MM.1S (cell line): ENCODE data around the gene KLC4.

Source experiments
- DNase-seq: peaks from one replicate; pipeline ENCODE4 v3.0.0-alpha.2; 2015
- H2AFZ ChIP-seq: fragments of 300-600 bp; sonication (generic); 2 replicates; pipeline ENCODE4 v1.6.0; 2016; ENCODE audit warnings: antibody characterized with exemption, low read length
- H3F3A ChIP-seq: fragments of 300-600 bp; sonication (generic); 2 replicates; pipeline ENCODE4 v1.6.1; 2016; ENCODE audit warnings: mild to moderate bottlenecking, antibody characterized with exemption, low read length, moderate library complexity, mixed read lengths; ENCODE audit not compliant: insufficient read depth
- H3K27ac ChIP-seq: fragments of 300-600 bp; sonication (generic); 2 replicates; pipeline ENCODE4 v1.5.1; 2016; ENCODE audit warnings: mild to moderate bottlenecking, low read length
- H3K27me3 ChIP-seq: fragments of 300-600 bp; sonication (generic); replicated peaks from 2 replicates; pipeline ENCODE4 v1.6.0; 2016; ENCODE audit warnings: low read length; ENCODE audit not compliant: insufficient read depth
- H3K36me3 ChIP-seq: fragments of 300-600 bp; sonication (generic); replicated peaks from 2 replicates; pipeline ENCODE4 v1.6.1; 2016; ENCODE audit warnings: mild to moderate bottlenecking, low read length, mixed read lengths; ENCODE audit not compliant: insufficient read depth
- H3K4me1 ChIP-seq: fragments of 300-600 bp; sonication (generic); 2 replicates; pipeline ENCODE4 v1.6.1; 2016; ENCODE audit warnings: low read length, mixed read lengths
- H3K4me2 ChIP-seq: fragments of 300-600 bp; sonication (generic); 2 replicates; pipeline ENCODE4 v1.6.0; 2016; ENCODE audit warnings: low read depth, low read length
- H3K4me3 ChIP-seq: fragments of 300-600 bp; sonication (generic); 2 replicates; pipeline ENCODE4 v1.5.1; 2016; ENCODE audit warnings: low read length, mixed read lengths
- H3K79me2 ChIP-seq: fragments of 300-600 bp; sonication (generic); 2 replicates; pipeline ENCODE4 v1.6.1; 2016; ENCODE audit warnings: mixed run types, low read length, mixed read lengths
- H3K9ac ChIP-seq: fragments of 300-600 bp; sonication (generic); 2 replicates; pipeline ENCODE4 v1.6.1; 2016; ENCODE audit warnings: low read length, mixed read lengths
- H3K9me2 ChIP-seq: fragments of 300-600 bp; sonication (generic); replicated peaks from 2 replicates; pipeline ENCODE4 v1.6.1; 2016; ENCODE audit warnings: mild to moderate bottlenecking, low read length, mixed read lengths; ENCODE audit not compliant: insufficient read depth
- H3K9me3 ChIP-seq: fragments of 300-600 bp; sonication (generic); replicated peaks from 2 replicates; pipeline ENCODE4 v1.6.1; 2016; ENCODE audit warnings: mild to moderate bottlenecking, low read length, mixed read lengths; ENCODE audit not compliant: insufficient read depth
- H4K20me1 ChIP-seq: fragments of 300-600 bp; sonication (generic); 2 replicates; pipeline ENCODE4 v1.6.1; 2016; ENCODE audit warnings: mild to moderate bottlenecking, low read length, moderate library complexity, mixed read lengths; ENCODE audit not compliant: insufficient read depth
- CTCF ChIP-seq: fragments of 300-600 bp; sonication (generic); IDR thresholded peaks from 2 replicates; pipeline ENCODE4 v1.5.1; 2016; ENCODE audit warnings: antibody characterized with exemption, low read length, mixed read lengths
- EZH2 ChIP-seq: fragments of 300-600 bp; sonication (generic); optimal IDR thresholded peaks from 2 replicates; pipeline ENCODE3; 2017; ENCODE audit warnings: low read depth, mild to moderate bottlenecking, antibody characterized with exemption, low read length, mixed read lengths
- EZH2phosphoT487 ChIP-seq: fragments of 300-600 bp; sonication (generic); IDR thresholded peaks from 2 replicates; pipeline ENCODE4 v1.6.1; 2018; ENCODE audit warnings: antibody characterized with exemption, low read length

Gene KLC4

GRCh38 chr6:43093436-43094289 lies 34.2 kb downstream of the KLC4 start:
- no peaks in the 10 kb centered on the region for H3K79me2 ChIP-seq
- no peaks in the 10 kb centered on the region for H3F3A ChIP-seq
- no peaks in the 10 kb centered on the region for H3K9me2 ChIP-seq
- TF ChIP-seq EZH2 (no peak), EZH2phosphoT487 (no peak), CTCF (no peak)
- H3K9me3 ChIP-seq, result no peaks in the 10 kb centered on the region
- H2AFZ ChIP-seq, result peak overlapping the region; percentile 39
- no peak for DNase-seq
- H3K9ac ChIP-seq, result no peak overlapping the region
- H3K4me2 ChIP-seq, result peak overlapping the region; percentile 43; the same call in 1 of the 2 replicates
- H3K27ac ChIP-seq, result no peak overlapping the region
- no peaks in the 10 kb centered on the region for H4K20me1 ChIP-seq
- H3K27me3 ChIP-seq, result no peaks in the 10 kb centered on the region
- H3K4me3 ChIP-seq, result 0 out of 2 replicates have a peak overlapping the region, but pooled peaks have one; percentile 15
- H3K4me1 ChIP-seq, result no peaks in the 10 kb centered on the region
- H3K36me3 ChIP-seq, result no peaks in the 10 kb centered on the region

- H3K27me3 ChIP-seq, result no peaks in the 10 kb centered on the region
- no peak overlapping the region for H3K27ac ChIP-seq
- no peaks in the 10 kb centered on the region for H3K79me2 ChIP-seq
- no peak overlapping the region for H2AFZ ChIP-seq
- no peaks in the 10 kb centered on the region for H3K4me1 ChIP-seq
- H4K20me1 ChIP-seq, result no peaks in the 10 kb centered on the region
- TF ChIP-seq CTCF (no peak), EZH2 (no peak)
- H3K9me3 ChIP-seq, result no peaks in the 10 kb centered on the region
- DNase-seq, result no peak
- no peaks in the 10 kb centered on the region for H3K9me2 ChIP-seq
- no peaks in the 10 kb centered on the region for H3K36me3 ChIP-seq
- H3F3A ChIP-seq, result no peaks in the 10 kb centered on the region
- no peak overlapping the region for H3K4me3 ChIP-seq
- H3K9ac ChIP-seq, result no peak overlapping the region
- no peak overlapping the region for H3K4me2 ChIP-seq
Observed at GRCh38 chr6:43095939-43096338, 36.5 kb downstream of the KLC4 start.

GRCh38 chr6:43096451-43097097 lies 37.1 kb downstream of the KLC4 start:
- H2AFZ ChIP-seq, result no peak overlapping the region
- H3K36me3 ChIP-seq, result no peaks in the 10 kb centered on the region
- H3K9ac ChIP-seq, result no peak overlapping the region
- no peak overlapping the region for H3K4me3 ChIP-seq
- H3K4me2 ChIP-seq, result no peak overlapping the region
- no peaks in the 10 kb centered on the region for H3K9me3 ChIP-seq
- no peak overlapping the region for H3K27ac ChIP-seq
- H3K27me3 ChIP-seq, result no peaks in the 10 kb centered on the region
- no peak for DNase-seq
- no peak for TF ChIP-seq EZH2
- no peak for TF ChIP-seq CTCF
- TF ChIP-seq EZH2phosphoT487, result no peak
- no peaks in the 10 kb centered on the region for H3F3A ChIP-seq
- no peaks in the 10 kb centered on the region for H3K9me2 ChIP-seq
- H4K20me1 ChIP-seq, result no peaks in the 10 kb centered on the region
- H3K4me1 ChIP-seq, result no peaks in the 10 kb centered on the region
- H3K79me2 ChIP-seq, result no peaks in the 10 kb centered on the region
